ENCODE results near the gene ENPP3. TPM values are rescaled to one million over a fixed set of nuclear protein-coding genes. Genes with fewer than 3 reads are reported as not detected.

ENPP3 gene
- total and polyA plus RNA-seq, 8 donors = 0.31 to 13.0 (median 0.61) TPM; not detected in 2

DNA sequence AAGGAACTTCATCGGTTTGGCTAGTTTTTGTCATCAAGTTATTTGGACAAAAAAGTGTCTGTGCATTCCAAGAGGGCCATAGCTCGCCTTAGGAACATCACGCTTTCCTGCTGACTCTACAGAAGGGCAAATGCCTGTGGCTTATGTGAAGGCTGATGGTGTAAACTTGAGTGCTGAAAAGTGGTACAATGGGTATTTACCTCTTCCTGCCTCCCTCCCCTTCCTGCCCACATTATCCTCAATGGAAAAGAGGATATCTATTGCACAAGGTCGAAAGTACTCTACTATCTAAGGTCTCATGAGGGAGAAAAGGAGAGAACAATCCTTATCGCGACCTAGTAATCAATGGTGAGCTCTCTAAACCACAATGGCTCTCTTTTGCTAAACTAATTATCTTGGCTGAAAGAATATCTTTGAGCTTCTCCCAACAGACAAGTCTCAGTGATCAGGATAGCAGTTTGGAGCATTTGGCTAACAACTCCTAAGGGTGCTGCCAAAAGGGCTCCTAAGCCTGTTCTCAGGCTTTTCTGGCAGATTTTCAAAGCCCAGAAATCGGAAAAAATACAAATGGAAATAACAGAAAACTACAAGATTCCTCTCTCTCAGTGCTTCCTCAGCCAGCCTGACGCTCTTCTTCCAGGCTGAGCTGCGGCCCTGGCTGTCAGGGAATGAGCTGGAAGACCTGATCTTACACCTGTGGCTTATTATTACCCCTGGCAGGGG lies 128.1 kb downstream of the ENPP3 start:
- intact Hi-C loops (cut with DNase I; ENCODE audit: low total_unique reads) = no loop called here
- TF ChIP-seq, protein P1, sequence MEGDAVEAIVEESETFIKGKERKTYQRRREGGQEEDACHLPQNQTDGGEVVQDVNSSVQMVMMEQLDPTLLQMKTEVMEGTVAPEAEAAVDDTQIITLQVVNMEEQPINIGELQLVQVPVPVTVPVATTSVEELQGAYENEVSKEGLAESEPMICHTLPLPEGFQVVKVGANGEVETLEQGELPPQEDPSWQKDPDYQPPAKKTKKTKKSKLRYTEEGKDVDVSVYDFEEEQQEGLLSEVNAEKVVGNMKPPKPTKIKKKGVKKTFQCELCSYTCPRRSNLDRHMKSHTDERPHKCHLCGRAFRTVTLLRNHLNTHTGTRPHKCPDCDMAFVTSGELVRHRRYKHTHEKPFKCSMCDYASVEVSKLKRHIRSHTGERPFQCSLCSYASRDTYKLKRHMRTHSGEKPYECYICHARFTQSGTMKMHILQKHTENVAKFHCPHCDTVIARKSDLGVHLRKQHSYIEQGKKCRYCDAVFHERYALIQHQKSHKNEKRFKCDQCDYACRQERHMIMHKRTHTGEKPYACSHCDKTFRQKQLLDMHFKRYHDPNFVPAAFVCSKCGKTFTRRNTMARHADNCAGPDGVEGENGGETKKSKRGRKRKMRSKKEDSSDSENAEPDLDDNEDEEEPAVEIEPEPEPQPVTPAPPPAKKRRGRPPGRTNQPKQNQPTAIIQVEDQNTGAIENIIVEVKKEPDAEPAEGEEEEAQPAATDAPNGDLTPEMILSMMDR (IDR thresholded peaks at IDR 0.05) = no peak
- TF ChIP-seq POLR2AphosphoS5 (IDR thresholded peaks at IDR 0.05) (no peak), EP300 (IDR thresholded peaks at IDR 0.05) (no peak), POLR2A (IDR thresholded peaks at IDR 0.05) (no peak)
- WGBS, 5 donors = 67 to 71% (median 70%) methylated on average over 9 of the region's 9 CpGs
- Histone ChIP-seq H3K27ac (no peak overlapping the region), H3K27me3 (no peaks in the 10 kb centered on the region), H3K4me1 (peaks cover 0 to 6% (median 0%) of the 10 kb centered on the region in 4 donors), H3K4me3 (no peak overlapping the region), H3K36me3 (no peaks in the 10 kb centered on the region), H3K9me3 (no peaks in the 10 kb centered on the region)
- DNase-seq = no peak

DNA sequence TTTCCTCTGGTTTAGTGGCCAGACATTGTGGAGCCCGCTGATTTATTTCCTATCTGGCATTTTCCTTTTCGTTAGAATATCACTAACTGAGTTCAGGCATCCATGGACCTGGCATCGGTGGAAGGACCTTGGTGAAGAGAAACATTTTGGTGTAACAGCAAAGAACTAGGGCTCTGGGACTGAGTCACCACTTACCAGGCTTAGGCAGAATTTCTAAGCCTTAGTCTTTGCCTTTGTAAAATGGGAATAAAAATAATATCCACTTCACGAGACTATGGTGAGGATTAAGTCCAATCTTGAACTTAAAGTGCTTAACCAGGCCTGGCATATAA lies 128.7 kb downstream of the ENPP3 start:
- H3K4me1 ChIP-seq = peaks cover 0 to 6% (median 0%) of the 10 kb centered on the region in 4 donors
- no peak for DNase-seq
- TF ChIP-seq, protein P1 (IDR thresholded peaks at IDR 0.05) = no peak
- no peaks in the 10 kb centered on the region for H3K9me3 ChIP-seq
- intact Hi-C loops (cut with DNase I; ENCODE audit: low total_unique reads) = no loop called here
- H3K27ac ChIP-seq = no peak overlapping the region
- H3K36me3 ChIP-seq = no peaks in the 10 kb centered on the region
- H3K27me3 ChIP-seq = no peaks in the 10 kb centered on the region
- no peak overlapping the region for H3K4me3 ChIP-seq
- 76 to 82% (median 80%) methylated on average over 4 of the region's 4 CpGs for WGBS, 5 donors

DNA sequence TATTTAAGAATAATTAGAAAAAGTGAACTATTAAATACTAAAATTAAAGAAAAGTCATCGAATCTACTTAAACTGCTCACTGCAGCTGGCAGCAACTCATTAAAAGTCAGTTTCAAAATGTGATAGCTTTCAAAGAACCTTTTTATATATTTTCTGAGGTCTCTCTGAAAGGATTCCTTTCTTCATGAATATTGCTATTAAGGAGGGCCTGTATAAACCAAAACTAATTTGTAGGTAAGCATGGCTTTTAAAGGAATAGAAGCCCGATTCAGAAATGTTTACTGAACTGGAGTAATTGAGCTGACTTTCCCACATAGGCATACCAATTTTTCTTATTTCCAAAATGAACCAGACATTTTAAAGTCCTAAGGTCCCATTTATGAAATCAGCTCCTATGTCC lies 129.5 kb downstream of the ENPP3 start:
- DNase-seq = no peak
- Histone ChIP-seq H3K4me3 (no peak overlapping the region), H3K4me1 (peaks cover 0 to 6% (median 0%) of the 10 kb centered on the region in 4 donors), H3K27ac (no peak overlapping the region), H3K27me3 (no peaks in the 10 kb centered on the region), H3K9me3 (no peaks in the 10 kb centered on the region), H3K36me3 (no peaks in the 10 kb centered on the region)
- WGBS, 5 donors = 74 to 82% (median 77%) methylated on average over 2 of the region's 2 CpGs
- intact Hi-C loops (cut with DNase I; ENCODE audit: low total_unique reads) = no loop called here
- no peak for TF ChIP-seq EP300 (IDR thresholded peaks at IDR 0.05)
- TF ChIP-seq, protein P1 (IDR thresholded peaks at IDR 0.05) = no peak
- TF ChIP-seq POLR2AphosphoS5 (IDR thresholded peaks at IDR 0.05) = no peak
- TF ChIP-seq POLR2A (IDR thresholded peaks at IDR 0.05) = no peak

DNA sequence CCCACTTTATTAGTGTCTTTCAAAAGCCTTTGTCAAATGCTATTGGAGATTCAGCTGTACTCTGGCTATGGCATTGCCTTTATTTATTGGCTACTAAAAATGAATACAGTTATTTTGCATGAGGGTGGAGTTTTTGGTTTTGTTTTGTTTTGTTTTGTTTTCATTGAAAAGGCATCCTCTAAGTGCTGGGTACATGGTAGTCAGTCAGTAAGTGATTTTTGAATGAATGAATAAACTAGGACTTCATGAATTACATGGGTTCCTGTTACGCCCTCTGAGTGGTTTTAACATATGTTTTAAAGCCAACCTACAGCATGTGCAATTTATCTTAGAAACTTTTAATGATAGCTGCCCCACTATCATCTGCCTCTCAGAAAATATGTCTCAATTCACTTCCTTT lies 131.9 kb downstream of the ENPP3 start:
- Histone ChIP-seq H3K27ac (no peak overlapping the region), H3K27me3 (no peaks in the 10 kb centered on the region), H3K9me3 (no peaks in the 10 kb centered on the region), H3K4me1 (peaks cover 0 to 6% (median 0%) of the 10 kb centered on the region in 4 donors), H3K4me3 (no peak overlapping the region), H3K36me3 (no peaks in the 10 kb centered on the region)
- DNase-seq = no peak
- TF ChIP-seq, protein P1 (IDR thresholded peaks at IDR 0.05) = no peak
- TF ChIP-seq EP300 (IDR thresholded peaks at IDR 0.05) = no peak
- TF ChIP-seq POLR2A (IDR thresholded peaks at IDR 0.05) = no peak
- TF ChIP-seq POLR2AphosphoS5 (IDR thresholded peaks at IDR 0.05) = no peak
- 86 to 96% (median 94%) methylated on average over 1 of the region's 1 CpG for WGBS, 5 donors
- intact Hi-C loops (cut with DNase I; ENCODE audit: low total_unique reads) = no loop called here

Data from stomach (tissue), 9 donors.